SK-N-SH treated with all-trans-retinoic acid at 6 μM for 48 hours (cell line): Measurements from ENCODE around the gene DPT.

ENCODE experiments used
- CSRNP3 ChIP-seq: fragments of 250-450 bp; sonication (Bioruptor Pico); IDR thresholded peaks from 2 replicates; pipeline ENCODE4 v1.5.1; 2021; ENCODE audit warnings: mild to moderate bottlenecking, moderate library complexity
- PATZ1 ChIP-seq: fragments of 250-450 bp; sonication (Bioruptor Pico); IDR thresholded peaks from 2 replicates; pipeline ENCODE4 v1.8.0; 2020; ENCODE audit warnings: mild to moderate bottlenecking, moderate library complexity, borderline replicate concordance
- TOX ChIP-seq: fragments of 250-450 bp; sonication (Bioruptor Pico); IDR thresholded peaks from 2 replicates; pipeline ENCODE4 v1.8.0; 2021; ENCODE audit warnings: mild to moderate bottlenecking, moderate library complexity, borderline replicate concordance
- ZFP30 ChIP-seq: fragments of 450-650 bp; formaldehyde crosslinking; IDR thresholded peaks from 2 replicates; pipeline ENCODE4 v1.5.0; 2022; ENCODE audit warnings: mild to moderate bottlenecking, moderate library complexity

- no peak for TF ChIP-seq PATZ1 (CRISPR knock-in tag)
- TF ChIP-seq ZFP30, result no peak
- 0 out of 2 replicates have a peak, but pooled peaks have one; percentile 33 for TF ChIP-seq TOX (CRISPR knock-in tag)
- no peak for TF ChIP-seq CSRNP3 (CRISPR knock-in tag)
These were observed 75.4 kb downstream of the DPT start for GRCh38 chr1:168653567-168653966.
